Astrocyte (in vitro differentiated cells and primary cell): ENCODE results near the gene PRKCG.

ENCODE experiments used
- CTCF ChIP-seq: IDR thresholded peaks from 2 replicates; pipeline ENCODE4 v1.5.1; 2011; ENCODE audit warnings: low read depth, mild to moderate bottlenecking, inconsistent platforms, low read length, moderate library complexity; ENCODE audit not compliant: insufficient read depth
- EZH2 ChIP-seq: IDR thresholded peaks from 2 replicates; pipeline ENCODE4 v1.6.1; 2012; ENCODE audit warnings: mild to moderate bottlenecking, low read length, inconsistent platforms; ENCODE audit not compliant: insufficient read depth

GRCh38 chr19:53909471-53910169 is 27.6 kb downstream of the PRKCG start:
- TF ChIP-seq CTCF, result no peak
- peak; percentile 78 for TF ChIP-seq EZH2
